ENCODE data around the gene NDUFAB1.
"Not testable (repeated sequence)": the region's sequence is repeated elsewhere in the genome, so short reads cannot be mapped to it uniquely, and the experiment has no call there.

NDUFAB1 gene

DNA sequence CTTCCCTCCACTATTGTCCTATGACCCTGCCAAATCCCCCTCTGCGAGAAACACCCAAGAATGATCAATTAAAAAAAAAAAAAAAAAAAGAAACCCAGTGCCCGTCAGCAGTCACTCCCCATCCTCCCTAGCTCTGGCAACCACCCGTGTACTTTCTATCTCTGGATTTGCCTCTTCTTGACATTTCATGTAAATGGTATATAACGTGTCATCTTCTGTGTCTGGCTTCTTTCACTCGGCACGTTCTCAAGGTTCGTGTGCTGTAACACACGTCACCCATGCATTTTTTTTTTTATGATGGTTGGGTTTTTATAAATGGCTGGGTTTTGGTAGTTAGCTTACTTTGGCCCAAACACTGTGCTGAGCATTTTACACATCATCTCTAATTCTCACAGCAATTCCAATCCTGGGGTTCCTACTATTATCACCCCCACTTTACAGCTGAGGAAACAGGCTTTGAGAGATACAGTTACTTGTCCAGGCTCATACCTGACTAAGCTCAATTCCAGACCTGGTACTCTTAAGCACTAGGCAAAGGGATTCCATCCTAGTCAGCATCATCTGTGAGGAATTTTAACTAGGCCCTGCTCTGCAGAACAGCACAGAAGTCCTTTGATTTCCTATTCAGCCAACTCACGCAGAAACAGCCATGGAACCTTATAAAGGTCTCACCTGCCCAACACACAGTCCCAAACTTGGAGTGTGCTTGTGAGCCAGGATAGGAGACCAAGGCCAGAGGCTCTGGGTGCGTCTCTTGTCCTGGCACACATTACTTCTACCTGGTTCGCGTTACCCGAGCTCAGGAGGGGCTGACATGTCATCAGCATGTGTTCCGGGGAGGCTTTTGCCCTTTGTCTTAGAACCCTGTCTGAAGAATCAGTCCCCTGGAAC lies 11.7 kb downstream of the NDUFAB1 start:
- DNase-seq (ENCODE audit: low read depth in 4 of 4, low spot score in 1 of 4) = no peak

DNA sequence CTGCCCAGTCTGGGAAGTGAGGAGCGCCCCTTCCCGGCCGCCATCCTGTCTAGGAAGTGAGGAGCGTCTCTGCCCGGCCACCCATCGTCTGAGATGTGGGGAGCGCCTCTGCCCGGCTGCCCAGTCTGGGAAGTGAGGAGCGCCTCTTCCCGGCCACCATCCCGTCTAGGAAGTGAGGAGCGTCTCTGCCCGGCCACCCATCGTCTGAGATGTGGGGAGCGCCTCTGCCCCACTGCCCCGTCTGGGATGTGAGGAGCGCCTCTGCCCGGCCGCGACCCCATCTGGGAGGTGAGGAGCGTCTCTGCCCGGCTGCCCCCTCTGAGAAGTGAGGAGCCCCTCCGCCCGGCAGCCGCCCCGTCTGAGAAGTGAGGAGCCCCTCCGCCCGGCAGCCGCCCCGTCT lies 12.8 kb downstream of the NDUFAB1 start:
- not testable (repeated sequence) for DNase-seq (ENCODE audit: low read depth in 4 of 4, low spot score in 1 of 4)

DNA sequence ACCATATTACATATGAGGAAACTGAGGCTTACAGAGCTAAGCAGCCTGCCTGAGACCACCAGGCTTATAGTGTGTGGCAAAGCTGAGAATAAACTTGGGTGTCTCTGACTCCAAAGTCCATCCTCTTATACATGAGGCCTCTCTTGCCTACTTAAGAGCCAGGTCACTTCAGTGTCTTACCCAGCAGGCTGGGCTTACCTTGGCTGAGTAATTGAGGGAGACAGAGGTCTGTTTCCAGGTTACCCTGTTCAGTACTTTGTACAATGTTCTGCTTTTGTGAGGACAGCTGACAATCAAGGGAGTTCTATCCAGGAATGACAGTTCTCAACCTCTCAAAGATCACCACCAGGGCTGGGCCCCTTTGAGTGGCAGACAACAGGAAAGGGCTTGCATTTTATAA lies 14.4 kb downstream of the NDUFAB1 start:
- no peak for DNase-seq (ENCODE audit: low read depth in 4 of 4, low spot score in 1 of 4)

- DNase-seq (ENCODE audit: low read depth in 4 of 4, low spot score in 1 of 4) = no peak
These were observed 15.7 kb downstream of the NDUFAB1 start for GRCh38 chr16:23580391-23580790.

DNA sequence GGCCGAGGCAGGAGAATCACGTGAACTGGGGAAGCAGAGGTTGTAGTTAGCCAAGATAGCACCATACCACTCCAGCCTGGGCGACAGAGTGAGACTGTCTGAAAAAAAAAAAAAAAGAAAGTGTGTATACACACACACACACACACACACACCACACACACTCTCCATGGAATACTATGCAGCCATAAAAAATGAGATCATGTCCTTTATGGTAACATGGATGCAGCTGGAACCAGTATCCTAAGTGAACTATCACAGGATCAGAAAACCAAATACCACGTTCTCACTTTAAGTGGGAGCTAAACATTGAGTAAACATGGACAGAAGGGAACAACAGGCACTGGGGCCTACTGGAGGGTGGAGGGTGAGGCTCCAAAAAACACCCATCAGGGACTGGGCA lies 16.7 kb downstream of the NDUFAB1 start:
- DNase-seq (ENCODE audit: low read depth in 4 of 4, low spot score in 1 of 4) = no peak

- no peak for DNase-seq (ENCODE audit: low read depth in 4 of 4, low spot score in 1 of 4)
These were observed 17.9 kb downstream of the NDUFAB1 start for GRCh38 chr16:23578101-23578830.

DNA sequence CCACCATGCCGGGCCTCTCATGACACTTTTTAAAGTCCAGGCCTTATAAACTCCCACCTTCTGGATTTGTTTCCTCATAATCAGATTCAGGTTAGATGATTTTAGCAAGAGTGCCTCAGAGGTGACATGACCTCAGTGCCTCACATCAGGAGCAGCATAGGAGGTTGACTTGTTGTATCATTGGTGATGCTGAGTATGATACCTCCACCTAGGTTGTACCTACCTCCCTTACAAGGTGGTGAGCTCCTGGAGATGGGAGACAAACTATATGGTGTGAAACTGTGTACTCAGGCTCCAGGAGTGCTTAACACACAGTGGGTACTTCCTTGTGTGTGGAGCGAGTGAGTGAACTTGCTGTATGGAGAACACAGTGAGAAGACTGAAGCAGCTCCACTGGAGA lies 18.6 kb downstream of the NDUFAB1 start:
- no peak for DNase-seq (ENCODE audit: low read depth in 4 of 4, low spot score in 1 of 4)

GRCh38 chr16:23575834-23576233 lies 20.3 kb downstream of the NDUFAB1 start:
- no peak for DNase-seq (ENCODE audit: low read depth in 4 of 4, low spot score in 1 of 4)

DNA sequence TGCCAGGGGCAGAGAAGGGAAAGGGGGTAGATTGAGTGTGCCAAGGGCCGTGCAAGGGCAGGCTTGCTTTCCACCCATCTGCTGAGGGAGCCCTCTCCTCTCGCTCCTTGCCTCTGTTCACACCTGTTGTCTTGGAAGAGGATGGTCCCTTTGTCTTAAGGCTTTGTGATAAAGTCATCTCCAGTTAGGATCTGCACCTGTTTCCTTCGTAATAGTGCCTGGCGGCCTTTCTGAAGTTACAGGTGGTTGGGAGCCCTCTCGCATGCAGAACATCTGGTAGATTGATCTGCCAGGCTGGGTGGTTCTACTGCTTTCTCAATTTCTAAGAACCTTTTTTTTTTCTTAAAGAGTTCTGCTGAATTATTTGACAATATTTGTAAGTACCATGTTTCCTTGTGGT lies 22.3 kb downstream of the NDUFAB1 start:
- no peak for DNase-seq (ENCODE audit: low read depth in 4 of 4, low spot score in 1 of 4)

GRCh38 chr16:23572394-23572793 lies 23.7 kb downstream of the NDUFAB1 start:
- DNase-seq (ENCODE audit: low read depth in 4 of 4, low spot score in 1 of 4) = no peak

DNA sequence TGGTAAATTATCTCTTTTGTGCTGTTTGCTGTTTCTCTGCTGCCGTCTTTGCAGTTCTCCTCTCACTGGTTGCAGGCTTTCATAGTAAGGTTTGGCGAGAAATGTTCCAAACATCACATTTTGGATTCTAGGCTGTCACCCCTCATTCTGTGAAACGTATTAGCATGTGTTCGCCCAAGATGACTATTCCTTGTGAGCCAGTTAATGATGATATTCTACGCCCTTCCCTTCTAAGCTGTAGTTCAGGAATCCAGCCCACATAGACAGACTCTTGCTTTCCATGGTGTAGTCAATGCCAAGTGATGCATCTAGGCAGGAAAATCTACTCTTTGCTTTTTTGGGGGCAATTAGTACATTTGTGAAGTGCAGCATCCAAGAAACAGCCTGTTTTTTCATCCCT lies 24.2 kb downstream of the NDUFAB1 start:
- DNase-seq (ENCODE audit: low read depth in 4 of 4, low spot score in 1 of 4) = no peak

GRCh38 chr16:23570992-23571632 lies 25.0 kb downstream of the NDUFAB1 start:
- DNase-seq (ENCODE audit: low read depth in 4 of 4, low spot score in 1 of 4) = no peak

- no peak for DNase-seq (ENCODE audit: low read depth in 4 of 4, low spot score in 1 of 4)
These were observed 28.5 kb downstream of the NDUFAB1 start for GRCh38 chr16:23567602-23568001.

- DNase-seq (ENCODE audit: low read depth in 4 of 4, low spot score in 1 of 4) = no peak
These were observed 29.4 kb downstream of the NDUFAB1 start for GRCh38 chr16:23566724-23567123.

- no peak for DNase-seq (ENCODE audit: low read depth in 4 of 4, low spot score in 1 of 4)
These were observed 31.3 kb downstream of the NDUFAB1 start for GRCh38 chr16:23564575-23565363.

DNA sequence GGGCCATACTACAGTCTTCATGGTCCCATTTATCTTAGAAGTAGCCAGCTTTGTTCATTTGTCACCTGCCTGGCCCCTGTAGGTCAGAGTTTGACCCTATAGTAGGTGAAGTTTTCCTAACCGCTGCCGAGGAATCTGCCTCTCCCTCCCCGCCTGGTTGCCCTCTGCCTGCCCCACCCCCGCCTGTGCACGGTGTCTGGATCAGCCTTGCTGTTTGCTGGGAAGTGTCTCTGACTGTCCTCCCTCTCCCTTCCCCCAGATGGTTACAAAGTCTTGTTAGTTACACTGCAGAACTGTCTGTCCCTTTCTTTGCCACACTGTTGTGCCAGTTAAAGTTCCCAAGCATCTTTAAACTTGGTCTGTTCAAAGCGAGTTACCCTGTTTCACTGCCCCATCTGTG lies 32.9 kb downstream of the NDUFAB1 start:
- DNase-seq (ENCODE audit: low read depth in 4 of 4, low spot score in 1 of 4) = no peak

DNA sequence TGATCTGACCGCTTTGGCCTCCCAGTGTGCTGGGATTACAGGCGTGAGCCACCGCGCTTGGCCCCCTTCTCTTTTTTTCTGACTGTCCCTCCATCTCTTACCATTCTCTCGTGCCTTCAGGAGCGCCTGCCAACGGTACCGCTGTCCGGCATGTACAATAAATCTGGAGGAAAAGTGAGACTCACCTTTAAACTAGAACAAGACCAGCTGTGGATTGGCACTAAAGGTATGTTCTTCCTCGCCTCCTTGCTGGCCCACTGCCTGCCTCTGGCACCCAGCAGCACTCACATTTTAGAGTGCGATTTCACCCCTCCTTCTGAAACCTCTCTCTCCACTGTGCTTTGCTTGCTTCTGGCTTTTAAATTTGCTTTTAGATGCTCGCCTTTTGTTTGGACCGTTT lies 33.6 kb downstream of the NDUFAB1 start:
- no peak for DNase-seq (ENCODE audit: low read depth in 4 of 4, low spot score in 1 of 4)

DNA sequence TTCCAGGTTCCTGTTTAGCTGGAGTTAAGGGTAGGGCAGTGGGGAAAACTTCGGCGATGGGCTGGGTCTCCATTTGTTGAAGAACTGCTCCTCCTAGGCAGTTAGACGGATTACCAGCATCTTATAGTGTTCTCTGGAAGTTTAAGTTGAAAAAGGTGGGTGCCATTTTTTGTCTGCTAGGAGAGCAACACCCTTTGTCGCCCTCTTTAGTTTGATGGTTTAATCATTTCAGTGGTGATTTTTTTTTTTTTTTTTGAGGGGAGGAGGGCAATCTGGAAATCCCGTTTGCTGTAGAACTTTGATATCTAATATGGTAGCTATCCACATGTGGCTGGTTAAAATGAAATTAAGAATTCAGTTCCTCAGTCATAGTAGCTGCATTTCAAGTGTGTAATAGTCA lies 34.5 kb downstream of the NDUFAB1 start:
- DNase-seq (ENCODE audit: low read depth in 4 of 4, low spot score in 1 of 4) = no peak

DNA sequence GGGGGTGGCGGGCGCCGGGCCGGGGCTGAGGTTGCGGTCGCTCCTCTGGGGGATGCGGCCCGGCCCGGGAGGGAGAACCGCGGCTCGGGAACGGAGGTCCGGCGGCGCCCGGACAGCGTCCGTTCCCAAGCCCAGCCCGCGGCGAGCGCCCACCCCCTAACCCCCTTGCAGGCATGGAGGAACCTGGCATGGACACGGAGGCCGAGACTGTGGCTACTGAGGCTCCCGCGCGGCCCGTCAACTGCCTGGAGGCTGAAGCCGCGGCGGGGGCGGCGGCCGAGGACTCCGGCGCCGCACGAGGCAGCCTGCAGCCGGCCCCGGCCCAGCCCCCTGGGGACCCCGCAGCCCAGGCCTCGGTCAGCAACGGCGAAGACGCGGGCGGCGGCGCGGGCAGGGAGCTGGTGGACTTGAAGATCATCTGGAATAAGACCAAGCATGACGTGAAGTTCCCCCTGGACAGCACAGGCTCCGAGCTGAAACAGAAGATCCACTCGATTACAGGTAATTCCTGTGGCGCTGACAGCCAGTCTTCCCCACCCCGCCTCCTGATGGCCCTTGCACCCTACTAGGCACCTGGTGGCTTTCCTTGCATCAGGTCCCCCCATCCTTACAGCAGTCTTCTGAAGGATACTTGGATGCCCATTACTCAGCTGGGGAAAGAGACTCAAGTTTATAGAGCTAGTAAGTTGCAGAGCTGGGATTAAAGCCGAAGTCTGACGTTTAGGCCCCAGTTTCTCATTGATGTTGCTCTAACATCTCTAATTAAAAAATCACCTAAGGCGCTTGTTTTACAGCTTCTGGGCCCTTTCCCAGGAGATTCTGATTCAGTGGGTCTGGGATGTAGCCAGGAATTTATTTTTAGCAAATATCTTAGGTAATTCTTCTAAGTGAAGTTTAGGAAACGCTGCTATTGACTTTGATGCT lies 38.1 kb downstream of the NDUFAB1 start:
- peak in 1 of 4 experiments; percentile 2 for DNase-seq (ENCODE audit: low read depth in 4 of 4, low spot score in 1 of 4)

Measured in stimulated activated CD4-positive, alpha-beta T cell treated with anti-CD3 and anti-CD28 coated beads, Interleukin-1b, Interleukin-23, amount 100 ng/mL, for 24 hours (primary cell).